Measurements from ENCODE around the gene ASTN2. TPM values are rescaled to one million over a fixed set of nuclear protein-coding genes. Genes with fewer than 3 reads are reported as not detected.

The ASTN2 gene
- total and polyA plus RNA-seq, 4 donors: 0.57 to 2.9 (median 1.4) TPM

GRCh38 chr9:116546711-116547581 lies 867.9 kb downstream of the ASTN2 start:
- H3K4me1 ChIP-seq (ENCODE audit: control insufficient read depth in 4 of 4, insufficient read depth in 4 of 4, low read length in 3 of 4): peaks cover 12 to 39% (median 31%) of the 10 kb centered on the region in 4 donors
- H3K4me3 ChIP-seq (ENCODE audit: low read depth in 1 of 3, low read length in 3 of 3): peak overlapping the region in 1 of 3 donors; percentile 3
- no peaks in the 10 kb centered on the region for H3K36me3 ChIP-seq (ENCODE audit: control insufficient read depth in 4 of 4, insufficient read depth in 3 of 4, low read depth in 1 of 4, low read length in 3 of 4)
- H3K9me3 ChIP-seq (ENCODE audit: control insufficient read depth in 4 of 4, low read length in 3 of 4): no peaks in the 10 kb centered on the region
- no peak for DNase-seq (ENCODE audit: low spot score)
- TF ChIP-seq JUND (IDR thresholded peaks at IDR 0.05): peak; percentile 57 to 76
- peak; percentile 42 for TF ChIP-seq YY1 (IDR thresholded peaks at IDR 0.05)
- peak; percentile 27 for TF ChIP-seq FOXA2 (IDR thresholded peaks at IDR 0.05)
- peak; percentile 77 for TF ChIP-seq SP1 (IDR thresholded peaks at IDR 0.05)
- TF ChIP-seq RXRA (IDR thresholded peaks at IDR 0.05): peak; percentile 75 to 77
- TF ChIP-seq CTCF (IDR thresholded peaks at IDR 0.05; ENCODE audit: low read depth, low read length, missing input control): no peak
- peak; percentile 83 for TF ChIP-seq HNF4G (IDR thresholded peaks at IDR 0.05)
- peak; percentile 34 for TF ChIP-seq REST (IDR thresholded peaks at IDR 0.05)
- peak; percentile 91 to 93 for TF ChIP-seq HNF4A (conservative IDR thresholded peaks at IDR 0.05)
- TF ChIP-seq NR2F2 (IDR thresholded peaks at IDR 0.05): no peak
- peak; percentile 75 for TF ChIP-seq MAX (IDR thresholded peaks at IDR 0.05)
- TF ChIP-seq ZBTB33 (IDR thresholded peaks at IDR 0.05): peak; percentile 31
- no peak for TF ChIP-seq GABPA (IDR thresholded peaks at IDR 0.05 in 1 of 2, conservative IDR thresholded peaks at IDR 0.05 in 1 of 2)
- no peak for TF ChIP-seq FOXA1 (IDR thresholded peaks at IDR 0.05)
- TF ChIP-seq ATF3 (IDR thresholded peaks at IDR 0.05): peak; percentile 47
- peak in 1 of 2 donors; percentile 42 for TF ChIP-seq EGR1 (IDR thresholded peaks at IDR 0.05; ENCODE audit: low read depth in 2 of 2)
- TF ChIP-seq TAF1 (conservative IDR thresholded peaks at IDR 0.05): no peak
- TF ChIP-seq RAD21 (IDR thresholded peaks at IDR 0.05): peak; percentile 10 to 19
- no peaks in the 10 kb centered on the region for H3K27me3 ChIP-seq (ENCODE audit: control insufficient read depth in 4 of 4, insufficient read depth in 4 of 4, low read length in 3 of 4)
- H3K27ac ChIP-seq (ENCODE audit: low read depth in 1 of 2, low read length in 2 of 2): peak overlapping the region; percentile 75 to 89
- WGBS: 36% methylated on average over 7 of the region's 7 CpGs
- H3K9ac ChIP-seq (ENCODE audit: low read depth in 1 of 2, low read length in 2 of 2): no peak overlapping the region

All from liver (tissue), 9 donors.